Stimulated activated CD4-positive, alpha-beta T cell treated with anti-CD3 and anti-CD28 coated beads, Interleukin-15, amount 100 ng/mL, for 24 hours (primary cell): ENCODE results near the gene B3GALT5.

Experiments used
- DNase-seq: peaks from one replicate; pipeline ENCODE4 v3.0.0-alpha.2; 2020

The B3GALT5 gene

GRCh38 chr21:39610703-39611102 lies 2.0 kb upstream of the B3GALT5 start:
- no peak for DNase-seq

- DNase-seq = no peak
Observed at GRCh38 chr21:39611551-39612190, 1.1 kb upstream of the B3GALT5 start.

GRCh38 chr21:39613041-39613934 lies 548 bp downstream of the B3GALT5 start:
- no peak for DNase-seq

- DNase-seq = no peak
Observed at GRCh38 chr21:39616211-39616772, 3.6 kb downstream of the B3GALT5 start.

- no peak for DNase-seq
Observed at GRCh38 chr21:39620856-39621255, 8.1 kb downstream of the B3GALT5 start.

GRCh38 chr21:39625211-39625895 lies 12.6 kb downstream of the B3GALT5 start:
- DNase-seq = no peak

- no peak for DNase-seq
Observed at GRCh38 chr21:39628385-39628784, 15.6 kb downstream of the B3GALT5 start.

- DNase-seq = no peak
Observed at GRCh38 chr21:39630191-39630591, 17.5 kb downstream of the B3GALT5 start.

GRCh38 chr21:39630827-39631226 lies 18.1 kb downstream of the B3GALT5 start:
- DNase-seq = no peak

- no peak for DNase-seq
Observed at GRCh38 chr21:39631842-39632562, 19.3 kb downstream of the B3GALT5 start.

- no peak for DNase-seq
Observed at GRCh38 chr21:39632796-39633442, 20.2 kb downstream of the B3GALT5 start.

GRCh38 chr21:39633770-39634181 lies 21.0 kb downstream of the B3GALT5 start:
- DNase-seq = no peak

- no peak for DNase-seq
Observed at GRCh38 chr21:39634507-39634906, 21.8 kb downstream of the B3GALT5 start.

GRCh38 chr21:39637197-39637970 lies 24.6 kb downstream of the B3GALT5 start:
- DNase-seq = no peak

- DNase-seq = no peak
Observed at GRCh38 chr21:39637971-39638240, 25.2 kb downstream of the B3GALT5 start.

- no peak for DNase-seq
Observed at GRCh38 chr21:39638281-39638680, 25.5 kb downstream of the B3GALT5 start.

- no peak for DNase-seq
Observed at GRCh38 chr21:39640754-39641153, 28.0 kb downstream of the B3GALT5 start.

GRCh38 chr21:39641827-39642450 lies 29.2 kb downstream of the B3GALT5 start:
- DNase-seq = no peak

GRCh38 chr21:39644062-39644560 lies 31.4 kb downstream of the B3GALT5 start:
- DNase-seq = no peak

GRCh38 chr21:39645331-39645730 lies 32.6 kb downstream of the B3GALT5 start:
- DNase-seq = no peak

- no peak for DNase-seq
Observed at GRCh38 chr21:39647476-39647875, 34.7 kb downstream of the B3GALT5 start.
